B cell (primary cell): ENCODE data around the gene SLC9A5. TPM values are rescaled to one million over a fixed set of nuclear protein-coding genes. Genes with fewer than 3 reads are reported as not detected.

Source experiments
- ATAC-seq: fragments of 200-7000 bp; cut with Tn5 transposase; one replicate; pipeline ENCODE4 v1.10.0; 2021; ENCODE audit warnings: low read depth, mild to moderate bottlenecking, moderate number of reproducible peaks, moderate library complexity
- CTCF ChIA-PET: fragments of 350-600 bp; sonication (Branson Sonifier 250); formaldehyde crosslinking; loops from one replicate; lab custom pipeline; 2021; ENCODE audit warnings: antibody characterized with exemption, inconsistent platforms; lab: Charles Lee
- POLR2A ChIA-PET: fragments of 350-600 bp; sonication (Branson Sonifier 250); formaldehyde crosslinking; loops from one replicate; lab custom pipeline; 2021; ENCODE audit warnings: antibody characterized with exemption; lab: Charles Lee
- DNase-seq: peaks from one replicate; pipeline ENCODE4 v3.0.0; 2013
- H2AFZ ChIP-seq: 2 replicates; pipeline ENCODE4 v1.6.1; 2012; ENCODE audit warnings: mild to moderate bottlenecking, low read depth, low read length; ENCODE audit not compliant: insufficient read depth, poor library complexity, severe bottlenecking
- H3K27ac ChIP-seq, 2 donors: 1 replicate in 1 of 2; 2 replicates in 1 of 2; pipeline ENCODE4 v1.5.1; 2012 to 2013; ENCODE audit warnings: low read length in 2 of 2, mild to moderate bottlenecking in 2 of 2, moderate library complexity in 1 of 2
- H3K27me3 ChIP-seq, 4 experiments: fragments of 200-600 bp in 1 of 4; sonication (generic) in 1 of 4; replicated peaks in 1 of 4; 1 replicate in 2 of 4; 2 replicates in 2 of 4; pipeline versions ENCODE4 v1.6.1 to v1.7.0; 2013 to 2016; ENCODE audit warnings: low read length in 3 of 4, mild to moderate bottlenecking in 2 of 4, mixed read lengths in 1 of 4, moderate library complexity in 1 of 4; ENCODE audit not compliant: insufficient read depth in 4 of 4, control insufficient read depth in 3 of 4; ENCODE audit errors: control extremely low read depth in 1 of 4
- H3K36me3 ChIP-seq, 2 experiments: replicated peaks in 1 of 2; 1 replicate in 1 of 2; 2 replicates in 1 of 2; pipeline versions ENCODE4 v1.6.1 to v1.7.1; 2013; ENCODE audit warnings: low read length in 1 of 2; ENCODE audit not compliant: insufficient read depth in 2 of 2, control insufficient read depth in 1 of 2; ENCODE audit errors: control extremely low read depth in 1 of 2, extremely low read depth in 1 of 2
- H3K4me1 ChIP-seq, 2 donors: fragments of 200-600 bp in 1 of 2; sonication (generic) in 1 of 2; 1 replicate in 1 of 2; 2 replicates in 1 of 2; pipeline versions ENCODE4 v1.5.1 to v1.6.1; 2013 to 2017; ENCODE audit warnings: low read length in 2 of 2; ENCODE audit not compliant: control insufficient read depth in 2 of 2, insufficient read depth in 2 of 2
- H3K4me2 ChIP-seq: replicated peaks from 2 replicates; pipeline ENCODE3; 2012; ENCODE audit warnings: mild to moderate bottlenecking, low read depth, low read length; ENCODE audit not compliant: poor library complexity, severe bottlenecking
- H3K4me3 ChIP-seq, 5 experiments: fragments of 200-600 bp in 1 of 5; sonication (generic) in 1 of 5; 1 replicate in 3 of 5; 2 replicates in 2 of 5; pipeline versions ENCODE4 v1.5.1 to v1.7.0; 2011 to 2016; ENCODE audit warnings: low read length in 4 of 5, mild to moderate bottlenecking in 4 of 5, low read depth in 2 of 5, control low read depth in 1 of 5, moderate library complexity in 1 of 5; ENCODE audit not compliant: insufficient read depth in 1 of 5; ENCODE audit errors: control extremely low read depth in 1 of 5, extremely low read depth in 1 of 5
- H3K79me2 ChIP-seq: fragments of 200-600 bp; sonication (generic); one replicate; pipeline ENCODE4 v1.6.0; 2016; ENCODE audit warnings: low read length; ENCODE audit not compliant: control insufficient read depth, insufficient read depth
- H3K9ac ChIP-seq: fragments of 200-600 bp; sonication (generic); 2 replicates; pipeline ENCODE4 v1.6.1; 2017; ENCODE audit warnings: mild to moderate bottlenecking, low read length, moderate library complexity
- H3K9me3 ChIP-seq, 3 donors: one replicate each; pipeline versions ENCODE4 v1.6.1 to v1.7.1; 2013; ENCODE audit warnings: low read length in 2 of 3; ENCODE audit not compliant: control insufficient read depth in 2 of 3, insufficient read depth in 1 of 3; ENCODE audit errors: control extremely low read depth in 1 of 3
- H4K20me1 ChIP-seq: 2 replicates; pipeline ENCODE4 v1.6.0; 2012; ENCODE audit warnings: mild to moderate bottlenecking, low read length; ENCODE audit not compliant: insufficient read depth, control insufficient read depth, poor library complexity, severe bottlenecking
- H3K27ac Mint-ChIP-seq: one replicate; pipeline ENCODE4 v1.8.0; 2021; ENCODE audit warnings: mixed read lengths
- H3K27me3 Mint-ChIP-seq: one replicate; pipeline ENCODE4 v1.8.0; 2021; ENCODE audit warnings: mixed read lengths
- H3K4me1 Mint-ChIP-seq: one replicate; pipeline ENCODE4 v1.8.0; 2021; ENCODE audit warnings: mixed read lengths
- H3K4me3 Mint-ChIP-seq: one replicate; pipeline ENCODE4 v1.8.0; 2021; ENCODE audit warnings: mixed read lengths
- H3K9me3 Mint-ChIP-seq: one replicate; pipeline ENCODE4 v1.8.0; 2022; ENCODE audit warnings: mixed read lengths; ENCODE audit not compliant: insufficient read depth
- CTCF ChIP-seq: fragments of 200-600 bp; IDR thresholded peaks from one replicate; pipeline ENCODE4 v1.8.0; 2022; ENCODE audit warnings: antibody characterized with exemption, mild to moderate bottlenecking
- EZH2 ChIP-seq: IDR thresholded peaks from 2 replicates; pipeline ENCODE4 v1.6.1; 2012; ENCODE audit warnings: borderline replicate concordance, low read depth, mild to moderate bottlenecking, moderate library complexity, low read length; ENCODE audit not compliant: insufficient read depth, poor library complexity, severe bottlenecking
- WGBS: methylation state at CpG from one replicate; pipeline ENCODE4 v1.1.5; 2013; ENCODE audit warnings: missing lambda C conversion rate; ENCODE audit not compliant: insufficient coverage; 5-methylcytosine and 5-hydroxymethylcytosine counted together
- intact Hi-C: fragments of 100-400 bp; cut with micrococcal nuclease; formaldehyde crosslinking; loops from one replicate; pipeline ENCODE4 v1.10.0; 2022
- polyA plus RNA-seq: library from polyadenylated mRNA; depleted of rRNA; stranded (reverse); fragments of >200 nt; gene quantifications from 2 replicates; pipeline ENCODE4 v1.2.3, GENCODE V29; 2012
- total RNA-seq, 2 donors: library from RNA; stranded (reverse); fragments of 120-200 nt in 1 of 2; gene quantifications; 1 replicate in 1 of 2; 2 replicates in 1 of 2; pipeline versions ENCODE4 v1.2.3 to v1.2.4, GENCODE V29; 2013 to 2022

SLC9A5 gene
- total and polyA plus RNA-seq, 2 donors (not counting 1 experiment from before 2014, with no cell fraction given) = 1.7 TPM

DNA sequence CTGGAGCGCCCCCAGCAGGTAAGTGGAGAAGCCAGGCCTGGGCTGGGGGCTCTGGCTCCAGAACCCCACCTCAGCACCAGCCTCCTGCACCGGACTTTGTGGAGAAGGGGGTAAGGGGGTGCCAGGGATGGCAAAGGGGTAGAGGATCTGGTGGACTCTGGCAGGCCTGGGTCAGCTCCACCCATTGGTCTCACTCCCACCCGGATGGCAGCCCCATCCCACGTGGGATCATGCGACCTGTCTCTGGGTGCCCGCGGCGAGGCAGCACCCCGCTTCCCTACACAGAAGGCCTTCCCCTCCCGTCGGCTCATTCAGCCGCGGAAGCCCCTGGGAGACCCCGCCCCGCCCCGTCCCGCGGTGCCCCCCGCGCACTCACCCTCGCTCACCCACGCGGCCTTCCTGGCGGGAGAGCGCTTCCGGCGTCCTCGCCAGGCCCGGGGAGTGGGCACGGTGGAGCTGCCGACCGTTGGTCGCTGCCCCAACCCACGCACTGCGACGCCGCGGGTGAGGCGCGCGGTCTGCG is 30.1 kb downstream of the SLC9A5 start:
- Histone ChIP-seq H2AFZ (peak overlapping the region; percentile 91), H3K79me2 (peaks cover 3% of the 10 kb centered on the region), H3K27me3 (no peaks in the 10 kb centered on the region), H3K4me1 (peaks cover 7 to 11% of the 10 kb centered on the region in 2 donors), H3K4me2 (peak overlapping the region; percentile 94), H3K4me3 (peak overlapping the region in 4 of 5 experiments; percentile 51 to 72 (median 58)), H3K36me3 (no peaks in the 10 kb centered on the region), H3K9ac (peak overlapping the region; percentile 72), H4K20me1 (no peaks in the 10 kb centered on the region), H3K9me3 (no peaks in the 10 kb centered on the region), H3K27ac (peak overlapping the region in 1 of 2 donors; percentile 28)
- ATAC-seq (peak; percentile 37), DNase-seq (peak; percentile 64)
- Mint-ChIP-seq H3K27me3 (no peaks in the 10 kb centered on the region), H3K27ac (peak overlapping the region; percentile 56), H3K9me3 (no peaks in the 10 kb centered on the region), H3K4me1 (peaks cover 6% of the 10 kb centered on the region), H3K4me3 (peak overlapping the region; percentile 85)
- intact Hi-C loops = loop anchor here (1.0 to 2.0 kb wide), 2 partner anchors 32 to 120 kb away; partner anchors contain the start of gene FHOD1
- no peak for TF ChIP-seq EZH2
- TF ChIP-seq CTCF = no peak
- CTCF ChIA-PET = interaction anchor here (0.8 to 1.3 kb wide), 4 partner anchors 8 to 52 kb away, joined by 3 read pairs; partner anchors contain the start of genes FHOD1 and TMEM208
- POLR2A ChIA-PET = interaction anchor here (0.6 kb wide), 1 partner anchor 585 kb away, joined by 6 read pairs; no protein-coding TSS in a partner anchor
- under 1% methylated on average over 41 of the region's 42 CpGs for WGBS
